ENCODE results near the gene UBE2N.

GRCh38 chr12:93363841-93364297 lies 77.9 kb downstream of the UBE2N start:
- TF ChIP-seq, protein P1, sequence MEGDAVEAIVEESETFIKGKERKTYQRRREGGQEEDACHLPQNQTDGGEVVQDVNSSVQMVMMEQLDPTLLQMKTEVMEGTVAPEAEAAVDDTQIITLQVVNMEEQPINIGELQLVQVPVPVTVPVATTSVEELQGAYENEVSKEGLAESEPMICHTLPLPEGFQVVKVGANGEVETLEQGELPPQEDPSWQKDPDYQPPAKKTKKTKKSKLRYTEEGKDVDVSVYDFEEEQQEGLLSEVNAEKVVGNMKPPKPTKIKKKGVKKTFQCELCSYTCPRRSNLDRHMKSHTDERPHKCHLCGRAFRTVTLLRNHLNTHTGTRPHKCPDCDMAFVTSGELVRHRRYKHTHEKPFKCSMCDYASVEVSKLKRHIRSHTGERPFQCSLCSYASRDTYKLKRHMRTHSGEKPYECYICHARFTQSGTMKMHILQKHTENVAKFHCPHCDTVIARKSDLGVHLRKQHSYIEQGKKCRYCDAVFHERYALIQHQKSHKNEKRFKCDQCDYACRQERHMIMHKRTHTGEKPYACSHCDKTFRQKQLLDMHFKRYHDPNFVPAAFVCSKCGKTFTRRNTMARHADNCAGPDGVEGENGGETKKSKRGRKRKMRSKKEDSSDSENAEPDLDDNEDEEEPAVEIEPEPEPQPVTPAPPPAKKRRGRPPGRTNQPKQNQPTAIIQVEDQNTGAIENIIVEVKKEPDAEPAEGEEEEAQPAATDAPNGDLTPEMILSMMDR (conservative IDR thresholded peaks at IDR 0.05), result no peak
- TF ChIP-seq EZH2 (IDR thresholded peaks at IDR 0.05; ENCODE audit: low read depth), result no peak

All from PC-9 (cell line).